Right ventricle myocardium inferior (tissue), 1 donor: ENCODE measurements around the gene RTN4R. TPM values are rescaled to one million over a fixed set of nuclear protein-coding genes. Genes with fewer than 3 reads are reported as not detected.
"Not testable (repeated sequence)": the region's sequence is repeated elsewhere in the genome, so short reads cannot be mapped to it uniquely, and the experiment has no call there.

Experiments
- ATAC-seq: fragments of 200-7000 bp; cut with Tn5 transposase; one replicate; pipeline ENCODE4 v1.9.1; 2020; ENCODE audit warnings: mild to moderate bottlenecking, moderate library complexity
- DNase-seq: peaks from one replicate; pipeline ENCODE4 v3.0.0; 2021; ENCODE audit errors: missing footprints
- intact Hi-C: fragments of 100-400 bp; cut with DNase I; formaldehyde crosslinking; loops from one replicate; pipeline ENCODE4 v1.11.0; 2022
- long read RNA-seq: library from polyadenylated mRNA; unstranded; transcript quantifications from one replicate; pipeline ENCODE4 v2.0.0, GENCODE V29; 2021
- total RNA-seq: library from RNA; stranded (reverse); fragmentation: NEBNext Ultra II Directional; extraction: Animal tissue kit (Norgen Biotek cat#: 25700); gene quantifications from one replicate; pipeline ENCODE4 v1.2.1, GENCODE V29; 2021
- donor health status: DM: no; HTN: yes; CAD: no; lungs with severe emphysema.

The RTN4R gene
- total RNA-seq: 1.2 TPM
- long read RNA-seq, transcript RTN4R-201 (2 exons, 2,157 nt): major isoform, 6 of 6 reads
- long read RNA-seq, partial matches to known transcripts: 0 of 6 reads
- long read RNA-seq, other reads (novel, unspliced or antisense): 0 of 6 reads

- intact Hi-C loops: loop anchor here (1.0 kb wide), 1 partner anchor 111 kb away; no protein-coding TSS in a partner anchor
Measured at GRCh38 chr22:20268279-20269012, at the start of gene RTN4R. TSS of gene RTN4R (minus strand) at chr22:20268318. CDS start at chr22:20268092, 226 bp downstream.

GRCh38 chr22:20317402-20318042 is 49.4 kb upstream of the RTN4R start:
- DNase-seq: peak; percentile 65
- ATAC-seq, intact Hi-C loops: not testable (repeated sequence)

More at GRCh38 chr22:20268279-20269012, at the start of gene RTN4R:
- ATAC-seq (peak; percentile 86), DNase-seq (no peak)

DNA sequence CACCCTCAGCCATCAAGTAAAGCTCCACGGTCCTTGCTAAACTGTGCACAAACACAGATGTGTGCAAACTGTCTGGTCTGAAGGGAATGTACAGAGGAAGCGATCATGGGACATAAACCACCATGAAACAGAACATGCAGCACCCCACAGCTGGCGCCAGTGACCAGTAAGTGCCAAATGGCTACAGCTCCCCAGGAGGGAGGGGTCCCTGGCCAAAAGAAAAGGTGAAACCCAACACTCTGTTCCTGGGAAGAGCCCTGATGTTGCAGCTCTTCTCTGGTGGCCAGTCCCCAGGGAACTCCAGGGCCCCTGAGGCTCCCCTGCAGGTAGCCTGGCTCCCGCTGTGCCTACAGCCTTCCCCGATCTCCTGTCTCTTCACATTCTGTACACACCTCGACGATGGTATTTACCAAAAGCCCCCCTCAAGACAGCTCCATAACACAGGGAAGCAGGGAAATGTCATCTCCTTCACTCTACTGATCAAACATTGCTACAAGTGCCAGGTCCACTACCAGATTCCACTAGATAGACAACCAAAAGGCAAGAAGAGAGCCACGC is 48.8 kb upstream of the RTN4R start:
- peak; percentile 35 for DNase-seq

GRCh38 chr22:20316217-20316843 is 48.2 kb upstream of the RTN4R start:
- intact Hi-C loops: no loop called here
- no peak for ATAC-seq
- peak; percentile 28 for DNase-seq

More for the DNA sequence above, 48.8 kb upstream of the RTN4R start:
- intact Hi-C loops: no loop called here
- no peak for ATAC-seq

DNA sequence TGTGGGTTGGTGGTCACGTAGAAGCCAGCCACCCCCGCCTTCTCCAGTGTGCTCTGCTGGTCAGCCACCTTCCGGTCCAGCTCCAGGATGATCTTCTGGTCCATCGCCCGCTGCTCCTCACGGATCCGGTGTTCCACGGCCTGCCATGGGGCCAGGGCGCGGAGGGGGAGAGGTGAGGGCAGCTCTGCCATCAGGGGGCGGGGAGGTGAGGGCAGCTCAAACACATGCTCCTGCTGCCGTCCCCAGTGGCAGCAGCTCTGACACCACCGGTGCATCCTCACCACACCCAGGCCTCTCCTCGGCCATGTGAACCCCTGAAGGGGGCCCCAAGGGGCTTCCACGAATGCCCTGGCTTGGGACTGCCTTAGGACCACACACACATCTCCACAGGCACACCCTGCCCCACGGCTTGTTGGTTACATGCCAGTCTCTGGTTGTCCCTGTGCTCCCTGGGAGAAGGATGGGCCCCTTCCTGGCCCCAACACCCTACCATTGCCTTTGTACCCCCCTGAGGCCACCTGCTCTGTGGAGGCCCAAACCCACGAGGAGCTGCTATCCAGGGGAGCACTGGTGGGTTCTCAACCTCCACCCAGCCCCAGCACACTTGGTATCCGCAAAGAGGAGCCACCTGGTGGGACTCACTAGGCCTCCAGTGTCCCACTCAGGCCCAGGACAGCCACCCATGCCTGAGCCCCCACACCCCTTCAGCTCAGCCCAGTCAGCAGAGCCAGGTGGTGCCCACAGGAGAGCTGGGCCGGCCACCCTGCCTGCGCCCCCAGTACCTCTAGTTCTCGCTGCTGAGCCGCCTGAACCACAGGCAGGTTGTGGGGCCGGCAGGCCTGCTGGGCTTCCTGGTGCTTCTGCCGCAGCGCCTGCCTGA is 47.5 kb upstream of the RTN4R start:
- DNase-seq (peak; percentile 33), ATAC-seq (no peak)
- intact Hi-C loops: no loop called here

DNA sequence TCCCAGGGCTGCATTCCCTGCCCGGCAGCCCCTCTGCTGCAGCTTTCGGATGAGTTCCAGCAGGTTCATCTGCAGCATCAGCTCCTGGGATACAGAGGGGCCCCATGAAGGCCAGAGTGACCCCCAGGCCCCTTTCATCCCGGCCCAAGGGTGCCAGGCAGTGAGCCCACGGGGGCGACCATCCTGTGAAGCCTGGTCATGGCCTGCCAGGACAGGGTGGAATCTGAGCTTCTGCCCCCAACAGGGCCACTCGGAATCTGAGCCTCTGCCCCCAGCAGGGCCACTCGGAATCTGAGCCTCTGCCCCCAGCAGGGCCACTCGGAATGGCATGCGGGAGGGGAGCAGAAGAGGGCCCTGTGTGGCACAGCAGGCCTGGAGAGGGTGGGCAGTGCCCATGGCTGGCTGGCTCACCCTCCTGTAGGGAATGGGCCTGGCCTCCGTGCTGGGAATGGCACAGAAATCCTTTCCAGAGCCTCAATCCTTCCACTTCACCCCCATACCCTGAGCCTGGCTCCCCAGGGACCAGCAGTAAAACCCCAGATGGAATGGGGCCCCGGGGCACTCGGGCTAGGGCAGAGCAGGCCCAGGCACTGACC is 46.7 kb upstream of the RTN4R start:
- intact Hi-C loops, ATAC-seq: not testable (repeated sequence)
- DNase-seq: peak; percentile 34

- ATAC-seq, intact Hi-C loops: not testable (repeated sequence)
- DNase-seq: peak; percentile 9
Measured at GRCh38 chr22:20314206-20314605, 46.1 kb upstream of the RTN4R start.

DNA sequence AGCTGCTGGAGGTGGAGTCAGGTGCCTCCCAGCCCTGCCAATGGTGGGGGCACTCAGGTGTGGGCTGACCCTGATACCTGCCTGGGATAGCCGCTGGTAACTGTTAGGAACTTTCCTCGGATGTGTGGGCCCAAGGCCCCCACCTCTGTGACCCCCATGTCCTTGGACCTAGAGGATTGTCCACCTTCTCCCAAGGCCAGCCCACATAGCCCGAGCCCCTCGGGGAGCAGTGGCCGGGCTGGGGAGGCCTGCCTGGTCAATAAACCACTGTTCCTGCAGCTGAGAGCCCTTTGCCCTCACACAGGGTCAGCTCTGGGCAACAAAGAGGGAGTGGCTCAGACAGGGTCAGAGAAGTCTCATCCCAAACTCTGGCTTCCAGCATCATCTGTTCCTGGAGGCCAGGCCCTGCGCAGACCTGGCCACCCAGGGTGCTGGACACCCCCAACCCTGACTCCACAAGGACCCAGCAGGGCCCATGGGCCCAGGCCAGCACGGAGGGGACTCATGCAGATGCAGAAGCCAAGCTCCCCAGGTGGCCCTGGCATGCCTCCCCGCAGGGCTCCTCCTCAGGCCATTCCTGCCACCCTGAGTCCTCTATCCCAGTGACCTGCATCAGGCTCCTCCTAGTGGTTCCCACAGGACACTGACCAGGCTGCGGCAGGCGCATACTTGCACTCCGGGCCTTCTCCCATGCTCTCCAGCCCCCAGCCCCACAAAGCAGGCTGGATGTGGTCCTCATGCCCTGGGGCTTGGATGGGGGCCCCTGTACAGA is 45.4 kb upstream of the RTN4R start:
- intact Hi-C loops, ATAC-seq: not testable (repeated sequence)
- peak; percentile 40 for DNase-seq

DNA sequence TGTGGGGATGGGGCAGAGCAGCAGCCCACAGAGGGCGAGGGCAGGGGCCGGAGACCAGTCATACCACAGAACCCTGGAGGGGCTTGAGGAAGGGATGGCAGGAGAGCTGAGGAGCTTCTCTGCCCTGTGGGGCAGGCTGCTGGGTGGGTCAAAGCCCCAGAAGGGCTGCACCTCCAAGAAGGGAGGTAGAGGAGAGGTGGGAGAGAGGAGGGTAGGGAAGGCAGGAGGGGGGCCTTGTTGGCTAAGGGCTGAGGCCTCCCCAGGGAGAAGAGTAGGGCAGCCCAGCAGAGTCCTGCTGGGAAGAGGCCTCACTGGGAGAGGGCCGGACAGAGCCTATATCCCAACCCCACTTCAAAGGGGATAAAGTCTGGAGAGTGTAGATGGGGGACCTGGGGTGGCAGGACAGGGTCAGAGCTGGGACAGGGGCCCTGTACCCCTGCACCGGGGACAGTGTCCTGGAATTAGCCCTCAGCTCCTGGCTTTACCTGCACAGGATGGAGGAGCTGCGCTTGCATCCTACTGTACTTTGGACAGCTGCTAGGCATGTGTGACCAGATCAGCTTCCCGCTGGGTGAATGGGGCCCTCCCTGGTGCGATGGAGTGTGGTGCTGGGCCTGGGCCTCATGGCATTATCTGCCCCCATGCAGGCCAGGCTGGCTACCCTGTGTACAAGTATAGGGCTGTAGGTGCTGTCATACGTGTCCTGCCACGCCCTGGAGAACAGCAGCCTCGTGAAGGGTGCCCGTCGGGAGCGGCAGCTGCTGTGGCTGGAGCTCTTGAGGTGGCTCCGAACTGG is 44.5 kb upstream of the RTN4R start:
- intact Hi-C loops: no loop called here
- no peak for ATAC-seq
- peak; percentile 25 for DNase-seq

DNA sequence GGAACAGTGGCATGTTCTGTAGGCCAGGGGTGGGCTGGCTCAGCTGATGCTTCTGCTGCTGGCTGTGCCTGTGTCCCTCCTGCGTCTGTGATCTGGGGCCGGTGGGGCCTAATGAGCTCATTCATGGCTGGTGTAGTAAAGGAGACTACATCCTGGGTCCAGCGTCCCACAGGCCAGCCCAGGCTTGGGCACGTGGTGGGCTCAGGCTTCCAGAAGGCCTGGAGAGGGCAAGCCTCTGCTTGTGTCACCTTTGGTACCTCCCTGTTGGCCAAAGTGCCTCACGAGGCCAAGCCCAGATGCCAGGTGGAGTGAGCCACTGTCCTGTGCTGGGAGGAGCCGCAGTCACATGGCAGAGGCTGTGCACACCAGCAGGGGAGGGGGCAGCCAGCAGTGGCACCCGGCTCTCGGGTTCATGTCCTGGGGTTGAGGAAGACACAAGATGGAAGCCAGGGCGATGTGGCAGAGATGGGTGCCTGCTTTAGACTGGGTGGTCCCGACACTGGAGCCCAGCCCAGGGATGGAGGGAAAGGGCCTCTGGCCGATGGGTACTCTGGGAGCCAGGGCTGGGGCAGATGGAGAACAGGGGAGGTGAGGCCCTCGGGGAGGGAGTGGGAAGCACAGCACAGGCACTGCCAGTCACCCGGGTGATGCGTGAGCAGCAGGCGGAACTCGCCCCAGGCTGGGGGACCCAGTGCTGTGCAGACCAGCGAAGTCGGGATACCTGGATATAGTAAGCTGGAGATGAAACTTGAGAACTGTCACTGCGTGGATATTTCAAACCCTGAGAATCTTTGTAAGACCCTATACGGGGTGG is 43.3 kb upstream of the RTN4R start:
- intact Hi-C loops, ATAC-seq: not testable (repeated sequence)
- DNase-seq: peak; percentile 9

- ATAC-seq, intact Hi-C loops: not testable (repeated sequence)
- peak; percentile 18 for DNase-seq
Measured at GRCh38 chr22:20310773-20311172, 42.7 kb upstream of the RTN4R start.

DNA sequence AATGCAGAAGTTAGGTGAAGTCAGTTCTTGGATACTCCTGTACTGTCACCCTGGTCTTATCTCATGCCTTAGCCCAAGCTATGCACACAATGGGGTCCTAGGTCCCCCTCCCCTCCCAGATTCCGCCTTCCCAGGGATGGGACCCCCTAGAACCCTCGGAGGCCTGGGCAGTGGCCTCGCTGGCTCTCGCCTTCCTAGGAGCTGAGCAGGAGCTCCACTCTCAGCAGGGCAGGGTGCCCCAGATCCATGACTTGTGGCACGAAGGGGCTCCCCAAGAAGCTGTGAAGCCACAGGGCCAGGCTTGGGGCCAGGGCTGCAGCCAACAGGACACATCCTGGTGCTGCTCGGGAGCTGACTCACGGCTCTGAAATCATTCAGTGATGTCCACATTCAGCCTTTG is 42.1 kb upstream of the RTN4R start:
- DNase-seq, intact Hi-C loops, ATAC-seq: not testable (repeated sequence)

GRCh38 chr22:20308806-20309650 is 40.9 kb upstream of the RTN4R start:
- intact Hi-C loops, ATAC-seq: not testable (repeated sequence)
- peak; percentile 45 for DNase-seq
